CD14-positive monocyte (primary cell): ENCODE measurements around the gene OCSTAMP. TPM values are rescaled to one million over a fixed set of nuclear protein-coding genes. Genes with fewer than 3 reads are reported as not detected.

Source experiments
- DNase-seq, 3 donors: peaks; one replicate each; pipeline ENCODE4 v3.0.0-alpha.2; 2011 to 2022
- H2AFZ ChIP-seq: 2 replicates; pipeline ENCODE4 v1.6.0; 2012; ENCODE audit warnings: mild to moderate bottlenecking, low read depth, low read length, inconsistent platforms; ENCODE audit not compliant: insufficient read depth, poor library complexity, severe bottlenecking
- H3K27ac ChIP-seq, 2 donors: 1 replicate in 1 of 2; 2 replicates in 1 of 2; pipeline ENCODE4 v1.5.1; 2012 to 2013; ENCODE audit warnings: low read length in 2 of 2, control low read depth in 1 of 2, inconsistent platforms in 1 of 2, low read depth in 1 of 2, mild to moderate bottlenecking in 1 of 2
- H3K27me3 ChIP-seq, 2 donors: one replicate each; pipeline versions ENCODE4 v1.6.0 to v1.6.1; 2011 to 2013; ENCODE audit warnings: low read length in 2 of 2; ENCODE audit not compliant: control insufficient read depth in 2 of 2, insufficient read depth in 2 of 2
- H3K36me3 ChIP-seq, 2 donors: replicated peaks in 1 of 2; 1 replicate in 1 of 2; 2 replicates in 1 of 2; pipeline versions ENCODE4 v1.5.1 to v1.6.1; 2012 to 2013; ENCODE audit warnings: low read length in 2 of 2, control low read depth in 1 of 2, inconsistent platforms in 1 of 2, mild to moderate bottlenecking in 1 of 2; ENCODE audit not compliant: insufficient read depth in 2 of 2, control insufficient read depth in 1 of 2
- H3K4me1 ChIP-seq, 2 donors: 1 replicate in 1 of 2; 2 replicates in 1 of 2; pipeline versions ENCODE4 v1.5.1 to v1.6.1; 2012 to 2013; ENCODE audit warnings: low read length in 2 of 2, control low read depth in 1 of 2, inconsistent platforms in 1 of 2, mild to moderate bottlenecking in 1 of 2, moderate library complexity in 1 of 2; ENCODE audit not compliant: insufficient read depth in 2 of 2, control insufficient read depth in 1 of 2
- H3K4me2 ChIP-seq: replicated peaks from 2 replicates; pipeline ENCODE3; 2012; ENCODE audit warnings: low read length, moderate library complexity, mild to moderate bottlenecking; ENCODE audit not compliant: poor library complexity, severe bottlenecking; ENCODE audit errors: extremely low read depth
- H3K4me3 ChIP-seq, 3 experiments: fragments of 200-600 bp in 1 of 3; sonication (generic) in 1 of 3; replicated peaks in 1 of 3; 1 replicate in 2 of 3; 2 replicates in 1 of 3; pipeline ENCODE4 v1.5.1; 2011 to 2013; ENCODE audit warnings: low read length in 3 of 3, mild to moderate bottlenecking in 3 of 3, control low read depth in 2 of 3, low read depth in 2 of 3, inconsistent platforms in 1 of 3, moderate library complexity in 1 of 3
- H3K79me2 ChIP-seq: 2 replicates; pipeline ENCODE4 v1.6.0; 2012; ENCODE audit warnings: mild to moderate bottlenecking, control low read depth, inconsistent platforms, low read length, moderate library complexity; ENCODE audit not compliant: insufficient read depth
- H3K9ac ChIP-seq: 2 replicates; pipeline ENCODE4 v1.6.0; 2017; ENCODE audit warnings: low read length, mild to moderate bottlenecking; ENCODE audit not compliant: insufficient read depth, poor library complexity, severe bottlenecking
- H3K9me3 ChIP-seq, 2 donors: replicated peaks in 1 of 2; 1 replicate in 1 of 2; 2 replicates in 1 of 2; pipeline versions ENCODE4 v1.5.1 to v1.6.1; 2012 to 2013; ENCODE audit warnings: low read length in 2 of 2, control low read depth in 1 of 2; ENCODE audit not compliant: control insufficient read depth in 1 of 2, insufficient read depth in 1 of 2
- H4K20me1 ChIP-seq: 2 replicates; pipeline ENCODE4 v1.6.0; 2012; ENCODE audit warnings: mild to moderate bottlenecking, low read length, control low read depth, moderate library complexity; ENCODE audit not compliant: insufficient read depth
- H3K27ac Mint-ChIP-seq, 7 donors: one replicate each; pipeline ENCODE4 v1.8.0; 2020; ENCODE audit warnings: mild to moderate bottlenecking in 7 of 7, mixed read lengths in 7 of 7, moderate library complexity in 6 of 7, inconsistent platforms in 2 of 7
- H3K27me3 Mint-ChIP-seq, 3 donors: one replicate each; pipeline ENCODE4 v1.8.0; 2021 to 2022; ENCODE audit warnings: low read depth in 3 of 3, mild to moderate bottlenecking in 3 of 3, mixed read lengths in 3 of 3, moderate library complexity in 3 of 3, inconsistent platforms in 1 of 3
- H3K36me3 Mint-ChIP-seq, 2 donors: one replicate each; pipeline ENCODE4 v1.8.0; 2020; ENCODE audit warnings: mixed read lengths in 2 of 2, inconsistent platforms in 1 of 2, mild to moderate bottlenecking in 1 of 2
- H3K4me1 Mint-ChIP-seq: one replicate; pipeline ENCODE4 v1.8.0; 2020; ENCODE audit warnings: mild to moderate bottlenecking, mixed read lengths
- H3K4me3 Mint-ChIP-seq, 2 donors: one replicate each; pipeline ENCODE4 v1.8.0; 2020; ENCODE audit warnings: mild to moderate bottlenecking in 2 of 2, mixed read lengths in 2 of 2, moderate library complexity in 1 of 2
- H3K9me3 Mint-ChIP-seq, 7 donors: one replicate each; pipeline ENCODE4 v1.8.0; 2020 to 2022; ENCODE audit warnings: mixed read lengths in 7 of 7, mild to moderate bottlenecking in 6 of 7, moderate library complexity in 6 of 7, inconsistent platforms in 2 of 7
- WGBS: methylation state at CpG from one replicate; pipeline ENCODE4 v1.1.5; 2013; ENCODE audit warnings: missing lambda C conversion rate; ENCODE audit not compliant: insufficient coverage; 5-methylcytosine and 5-hydroxymethylcytosine counted together
- intact Hi-C, 2 donors: fragments of 100-400 bp; cut with micrococcal nuclease; formaldehyde crosslinking; loops; one replicate each; pipeline versions ENCODE4 v1.15.0 to v1.15.1; 2023
- polyA plus RNA-seq, 3 donors: library from polyadenylated mRNA; depleted of rRNA in 1 of 3; unstranded in 2 of 3; stranded (reverse) in 1 of 3; fragments of 300-500 nt in 2 of 3; fragments of >200 nt in 1 of 3; fragmentation: Illumina TruSeq in 2 of 3; gene quantifications; 1 replicate in 2 of 3; 2 replicates in 1 of 3; pipeline ENCODE4 v1.2.3, GENCODE V29; 2012 to 2021
- TF ChIP-seq, protein P1 (sequence below): fragments of 200-600 bp; IDR thresholded peaks from one replicate; pipeline ENCODE4 v1.8.0; 2022; ENCODE audit warnings: antibody characterized with exemption, mild to moderate bottlenecking

OCSTAMP gene
- polyA plus RNA-seq, 3 donors: not detected

GRCh38 chr20:46548688-46549087, 1.8 kb downstream of the OCSTAMP start:
- TF ChIP-seq, protein P1, sequence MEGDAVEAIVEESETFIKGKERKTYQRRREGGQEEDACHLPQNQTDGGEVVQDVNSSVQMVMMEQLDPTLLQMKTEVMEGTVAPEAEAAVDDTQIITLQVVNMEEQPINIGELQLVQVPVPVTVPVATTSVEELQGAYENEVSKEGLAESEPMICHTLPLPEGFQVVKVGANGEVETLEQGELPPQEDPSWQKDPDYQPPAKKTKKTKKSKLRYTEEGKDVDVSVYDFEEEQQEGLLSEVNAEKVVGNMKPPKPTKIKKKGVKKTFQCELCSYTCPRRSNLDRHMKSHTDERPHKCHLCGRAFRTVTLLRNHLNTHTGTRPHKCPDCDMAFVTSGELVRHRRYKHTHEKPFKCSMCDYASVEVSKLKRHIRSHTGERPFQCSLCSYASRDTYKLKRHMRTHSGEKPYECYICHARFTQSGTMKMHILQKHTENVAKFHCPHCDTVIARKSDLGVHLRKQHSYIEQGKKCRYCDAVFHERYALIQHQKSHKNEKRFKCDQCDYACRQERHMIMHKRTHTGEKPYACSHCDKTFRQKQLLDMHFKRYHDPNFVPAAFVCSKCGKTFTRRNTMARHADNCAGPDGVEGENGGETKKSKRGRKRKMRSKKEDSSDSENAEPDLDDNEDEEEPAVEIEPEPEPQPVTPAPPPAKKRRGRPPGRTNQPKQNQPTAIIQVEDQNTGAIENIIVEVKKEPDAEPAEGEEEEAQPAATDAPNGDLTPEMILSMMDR: no peak

DNA sequence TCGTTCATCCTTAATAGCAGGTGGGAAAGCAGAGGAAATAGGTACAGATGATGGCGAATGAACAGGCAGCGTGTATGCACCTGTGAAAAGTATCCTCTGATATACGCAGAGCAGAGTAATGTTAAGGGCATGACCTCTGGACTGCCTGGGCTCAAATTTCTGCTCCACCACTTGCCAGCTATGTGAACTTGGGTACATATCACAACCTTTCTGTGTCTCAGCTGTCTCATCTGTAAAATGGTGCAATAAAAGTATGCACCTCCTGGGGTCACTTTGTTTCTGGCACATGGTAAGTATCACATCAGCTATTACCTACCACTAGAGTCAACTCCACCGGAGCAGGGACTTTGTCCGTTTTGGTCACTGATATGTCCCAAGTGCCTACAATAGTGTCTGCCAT, 2.5 kb downstream of the OCSTAMP start:
- DNase-seq: no peak
- peaks cover 11 to 32% of the 10 kb centered on the region in 2 donors for H3K27me3 ChIP-seq
- TF ChIP-seq, protein P1: no peak
- no peak overlapping the region for H3K27ac ChIP-seq
- WGBS: 83% methylated on average over 2 of the region's 6 CpGs
- Mint-ChIP-seq H3K27ac (no peak overlapping the region), H3K36me3 (peaks cover 0 to 3% of the 10 kb centered on the region in 2 donors), H3K9me3 (peaks cover 0 to 4% (median 0%) of the 10 kb centered on the region in 7 donors), H3K4me1 (peaks cover 41% of the 10 kb centered on the region), H3K4me3 (no peak overlapping the region), H3K27me3 (peaks cover 8 to 15% (median 13%) of the 10 kb centered on the region in 3 donors)
- no peak overlapping the region for H3K9ac ChIP-seq
- H3K4me2 ChIP-seq: no peak overlapping the region
- peaks cover 41 to 44% of the 10 kb centered on the region in 2 donors for H3K4me1 ChIP-seq
- intact Hi-C loops: loop anchor here in 1 of 2 donors (5.0 kb wide), 1 partner anchor 84 kb away; no protein-coding TSS in a partner anchor
- no peak overlapping the region for H2AFZ ChIP-seq
- H4K20me1 ChIP-seq: no peaks in the 10 kb centered on the region
- H3K79me2 ChIP-seq: no peaks in the 10 kb centered on the region
- no peak overlapping the region for H3K4me3 ChIP-seq
- no peaks in the 10 kb centered on the region for H3K9me3 ChIP-seq
- no peaks in the 10 kb centered on the region for H3K36me3 ChIP-seq

More at GRCh38 chr20:46548688-46549087, 1.8 kb downstream of the OCSTAMP start:
- H3K27ac ChIP-seq: no peak overlapping the region
- H3K27ac Mint-ChIP-seq: no peak overlapping the region
- H3K36me3 Mint-ChIP-seq: peaks cover 0 to 3% of the 10 kb centered on the region in 2 donors
- no peaks in the 10 kb centered on the region for H3K9me3 ChIP-seq
- DNase-seq: no peak
- WGBS: 99% methylated on average over 5 of the region's 5 CpGs
- no peak overlapping the region for H2AFZ ChIP-seq
- H3K4me3 Mint-ChIP-seq: no peak overlapping the region
- H3K9ac ChIP-seq: no peak overlapping the region
- peaks cover 11 to 31% of the 10 kb centered on the region in 2 donors for H3K27me3 ChIP-seq
- peaks cover 46 to 50% of the 10 kb centered on the region in 2 donors for H3K4me1 ChIP-seq
- H3K4me1 Mint-ChIP-seq: peaks cover 46% of the 10 kb centered on the region
- no peaks in the 10 kb centered on the region for H3K36me3 ChIP-seq
- H3K27me3 Mint-ChIP-seq: peaks cover 6 to 10% (median 8%) of the 10 kb centered on the region in 3 donors
- peaks cover 0 to 2% (median 0%) of the 10 kb centered on the region in 7 donors for H3K9me3 Mint-ChIP-seq
- no peaks in the 10 kb centered on the region for H3K79me2 ChIP-seq
- no peak overlapping the region for H3K4me2 ChIP-seq
- no peaks in the 10 kb centered on the region for H4K20me1 ChIP-seq
- no peak overlapping the region for H3K4me3 ChIP-seq
- intact Hi-C loops: loop anchor here in 1 of 2 donors (5.0 kb wide), 1 partner anchor 84 kb away; no protein-coding TSS in a partner anchor
